Ovary (tissue), 9 donors: Measurements from ENCODE around the gene ME1. TPM values are rescaled to one million over a fixed set of nuclear protein-coding genes. Genes with fewer than 3 reads are reported as not detected.

ENCODE experiments used
- DNase-seq, 5 donors: peaks; one replicate each; pipeline ENCODE4 v3.0.0-alpha.2; 2019 to 2020
- H3K27ac ChIP-seq, 2 donors: fragments of 200-600 bp; one replicate each; pipeline versions ENCODE4 v1.5.1 to v1.8.0; 2019 to 2022
- H3K27me3 ChIP-seq: fragments of 200-600 bp; one replicate; pipeline ENCODE4 v1.8.0; 2022
- H3K36me3 ChIP-seq: fragments of 200-600 bp; sonication (generic); one replicate; pipeline ENCODE4 v1.5.1; 2019
- H3K4me1 ChIP-seq: one replicate; pipeline ENCODE4 v1.8.1; 2013; ENCODE audit warnings: mild to moderate bottlenecking, moderate library complexity; ENCODE audit not compliant: insufficient read depth
- H3K4me3 ChIP-seq: fragments of 200-600 bp; sonication (generic); one replicate; pipeline ENCODE4 v1.5.1; 2017
- H3K9me3 ChIP-seq, 2 donors: fragments of 200-600 bp in 1 of 2; sonication (generic) in 1 of 2; one replicate each; pipeline versions ENCODE4 v1.5.1 to v1.8.1; 2013 to 2019; ENCODE audit warnings: mild to moderate bottlenecking in 1 of 2, moderate library complexity in 1 of 2
- CTCF ChIP-seq, 3 donors: fragments of 450-650 bp in 2 of 3; fragments of 200-600 bp in 1 of 3; IDR thresholded peaks; one replicate each; pipeline versions ENCODE4 v1.5.1 to v1.8.0; 2016 to 2022; ENCODE audit warnings: antibody characterized with exemption in 3 of 3, mild to moderate bottlenecking in 1 of 3
- EP300 ChIP-seq: sonication (generic); formaldehyde crosslinking; IDR thresholded peaks from one replicate; pipeline ENCODE4 v1.6.1; 2017; ENCODE audit warnings: antibody characterized with exemption
- POLR2A ChIP-seq: fragments of 450-650 bp; IDR thresholded peaks from one replicate; pipeline ENCODE4 v1.6.1; 2017; ENCODE audit warnings: antibody characterized with exemption, mild to moderate bottlenecking, moderate library complexity
- WGBS, 3 donors: extraction: QIAGEN DNeasy Blood & Tissue Kit in 1 of 3; methylation state at CpG; one replicate each; pipeline versions ENCODE4 v1.1.5 to v1.1.7; 2013 to 2017; 5-methylcytosine and 5-hydroxymethylcytosine counted together
- intact Hi-C, 4 donors: fragments of 100-400 bp; cut with DNase I; formaldehyde crosslinking; loops; one replicate each; pipeline versions ENCODE4 v1.11.0 to v1.15.1; 2022 to 2023
- polyA plus RNA-seq, 2 donors: library from polyadenylated mRNA; stranded (reverse); fragments of 200-250 nt in 1 of 2; fragments of 350-450 nt in 1 of 2; fragmentation: Illumina TruSeq in 1 of 2; extraction: RNeasy Lipid Tissue Mini Kit (QIAGEN cat#74804) in 1 of 2; gene quantifications; one replicate each; pipeline ENCODE4 v1.2.3, GENCODE V29; 2013 to 2014
- total RNA-seq, 7 donors: library from RNA; depleted of rRNA in 2 of 7; stranded (reverse); fragments of >200 nt in 2 of 7; fragmentation: NEBNext Ultra II Directional in 3 of 7; extraction: Animal tissue kit (Norgen Biotek cat#: 25700) in 3 of 7; gene quantifications; one replicate each; pipeline versions ENCODE4 v1.1.0 to v1.2.4, GENCODE V29; 2016 to 2023
- donor health status: DM: no; HTN: no; CAD: no; lungs with moderate emphysema.
- donor health status: DM: no; HTN: no; CAD: no.
- donor health status: Bipolar disorder and iron deficiency.
- donor health status: DM: yes; HTN: yes; CAD: no.
- donor health status: DM: no; HTN: no; CAD: no.
- donor health status: DM: yes; HTN: yes; CAD: no.

The ME1 gene
- total and polyA plus RNA-seq, 9 donors = 7.5 to 19.6 (median 14.9) TPM

- Histone ChIP-seq H3K27me3 (no peaks in the 10 kb centered on the region), H3K9me3 (no peaks in the 10 kb centered on the region), H3K27ac (peak overlapping the region; percentile 85 to 88), H3K4me1 (no peaks in the 10 kb centered on the region), H3K4me3 (peak overlapping the region; percentile 45), H3K36me3 (no peaks in the 10 kb centered on the region)
- DNase-seq = peak in 1 of 5 donors; percentile 28
- intact Hi-C loops = no loop called here
- no peak for TF ChIP-seq EP300
- TF ChIP-seq CTCF (IDR thresholded peaks at IDR 0.05) = no peak
- no peak for TF ChIP-seq POLR2A
- WGBS, 3 donors = 67 to 90% (median 70%) methylated on average over 19 of the region's 19 CpGs
Measured at GRCh38 chr6:83431545-83432155, 799 bp upstream of the ME1 start.

GRCh38 chr6:83429857-83430610, 817 bp downstream of the ME1 start:
- peak in 2 of 5 donors; percentile 14 to 31 for DNase-seq
- H3K4me1 ChIP-seq = no peaks in the 10 kb centered on the region
- H3K36me3 ChIP-seq = no peaks in the 10 kb centered on the region
- intact Hi-C loops = no loop called here
- peak overlapping the region; percentile 85 to 88 for H3K27ac ChIP-seq
- H3K9me3 ChIP-seq = no peaks in the 10 kb centered on the region
- no peaks in the 10 kb centered on the region for H3K27me3 ChIP-seq
- TF ChIP-seq EP300 (no peak), CTCF (IDR thresholded peaks at IDR 0.05) (no peak), POLR2A (no peak)
- peak overlapping the region; percentile 45 for H3K4me3 ChIP-seq
- 18 to 24% (median 24%) methylated on average over 13 of the region's 13 CpGs for WGBS, 3 donors

GRCh38 chr6:83429269-83429668, 1.6 kb downstream of the ME1 start:
- Histone ChIP-seq H3K4me1 (no peaks in the 10 kb centered on the region), H3K4me3 (no peak overlapping the region), H3K36me3 (no peaks in the 10 kb centered on the region), H3K27ac (peak overlapping the region in 1 of 2 donors; percentile 88), H3K27me3 (no peaks in the 10 kb centered on the region), H3K9me3 (no peaks in the 10 kb centered on the region)
- no peak for DNase-seq
- intact Hi-C loops = no loop called here
- TF ChIP-seq EP300 = no peak
- no peak for TF ChIP-seq CTCF (IDR thresholded peaks at IDR 0.05)
- TF ChIP-seq POLR2A = no peak
- whole genome bisulfite sequencing, 3 donors = 83 to 94% (median 84%) methylated on average over 1 of the region's 1 CpG

- Histone ChIP-seq H3K27ac (no peak overlapping the region), H3K27me3 (no peaks in the 10 kb centered on the region), H3K9me3 (no peaks in the 10 kb centered on the region), H3K36me3 (no peaks in the 10 kb centered on the region), H3K4me3 (no peak overlapping the region), H3K4me1 (no peaks in the 10 kb centered on the region)
- no peak for DNase-seq
- TF ChIP-seq CTCF (IDR thresholded peaks at IDR 0.05) (no peak), EP300 (no peak), POLR2A (no peak)
- WGBS, 3 donors = 97 to 100% (median 98%) methylated on average over 1 of the region's 1 CpG
- intact Hi-C loops = no loop called here
Measured at GRCh38 chr6:83424392-83425018, 6.3 kb downstream of the ME1 start.
